Measurements from ENCODE around the gene RPL37A. TPM values are rescaled to one million over a fixed set of nuclear protein-coding genes. Genes with fewer than 3 reads are reported as not detected.

RPL37A gene
- total RNA-seq, 1 experiment from 2014 or later: 3,239 TPM

Other genes starting within 250 kb of the RPL37A start
- not detected in 2 replicates for gene MARCHF4, start 126.4 kb upstream of the RPL37A start, total RNA-seq (2014; rRNA removed; shearing (Covaris generic))
- 6.5 and 7.3 TPM in 2 replicates for gene SMARCAL1, start 86.4 kb upstream of the RPL37A start, total RNA-seq (2014; rRNA removed; shearing (Covaris generic))
- gene IGFBP2, start 134.6 kb downstream of the RPL37A start, total RNA-seq (2014; rRNA removed; shearing (Covaris generic)): 445 and 479 TPM in 2 replicates
- 0.03 and 0.48 TPM in 2 replicates for gene IGFBP5, start 196.7 kb downstream of the RPL37A start, total RNA-seq (2014; rRNA removed; shearing (Covaris generic))

All from SK-MEL-5 (cell line).